GM12878 (cell line): ENCODE measurements around the gene PLEKHA6. TPM values are rescaled to one million over a fixed set of nuclear protein-coding genes. Genes with fewer than 3 reads are reported as not detected.
"Not testable (repeated sequence)": the region's sequence is repeated elsewhere in the genome, so short reads cannot be mapped to it uniquely, and the experiment has no call there.

Experiments
- ATAC-seq: fragments of 200-7000 bp; cut with Tn5 transposase; 3 replicates; pipeline ENCODE4 v1.9.1; 2020; ENCODE audit warnings: mild to moderate bottlenecking, moderate library complexity
- BruUV-seq: library from RNA; stranded (reverse); fragments of 400-500 nt; replicated peaks from 2 replicates; lab custom pipeline; 2021; lab: Mats Ljungman, UMichigan
- CTCF ChIA-PET: fragments of 300-600 bp; sonication (Branson Sonifier 250); formaldehyde crosslinking; extraction: SDS; loops from one replicate; lab custom pipeline; 2021; ENCODE audit warnings: inconsistent platforms; lab: Yijun Ruan, JAX
- POLR2A ChIA-PET: fragments of 350-600 bp; formaldehyde crosslinking; extraction: SDS; loops from one replicate; lab custom pipeline; 2021; ENCODE audit warnings: inconsistent platforms; lab: Charles Lee
- RAD21 ChIA-PET: fragments of 300-600 bp; sonication (Branson Sonifier 250); formaldehyde crosslinking; loops from one replicate; lab custom pipeline; 2023; ENCODE audit warnings: antibody characterized with exemption; ENCODE audit not compliant: unreplicated experiment; lab: Charles Lee
- SMC1A ChIA-PET: fragments of 300-600 bp; sonication (Branson Sonifier 250); formaldehyde crosslinking; loops from one replicate; lab custom pipeline; 2023; ENCODE audit not compliant: unreplicated experiment, uncharacterized antibody; lab: Charles Lee
- DNase-seq: peaks from one replicate; pipeline ENCODE4 v3.0.0-alpha.2; 2011; ENCODE audit warnings: low read depth, low spot score
- FAIRE-seq: peaks from 3 replicates; lab custom pipeline; 2011; peaks lifted over from hg19 to GRCh38; lab: Jason Lieb, UNC
- H2AFZ ChIP-seq: 2 replicates; pipeline ENCODE4 v1.6.0; 2011; ENCODE audit warnings: low read depth, low read length, control low read depth; ENCODE audit not compliant: control insufficient read depth
- H3K27ac ChIP-seq: 2 replicates; pipeline ENCODE4 v1.5.1; 2011; ENCODE audit warnings: control low read depth; ENCODE audit not compliant: control insufficient read depth, insufficient read depth
- H3K27me3 ChIP-seq, 2 experiments: replicated peaks in 1 of 2; 2 replicates each; pipeline versions ENCODE4 v1.6.0 to v1.6.1; 2011; ENCODE audit warnings: low read length in 1 of 2; ENCODE audit not compliant: control insufficient read depth in 2 of 2, insufficient read depth in 2 of 2
- H3K36me3 ChIP-seq, 2 experiments: 2 replicates each; pipeline ENCODE4 v1.5.1; 2011; ENCODE audit warnings: low read length in 1 of 2; ENCODE audit not compliant: control insufficient read depth in 2 of 2, insufficient read depth in 2 of 2
- H3K4me1 ChIP-seq: 2 replicates; pipeline ENCODE4 v1.6.1; 2011; ENCODE audit warnings: mild to moderate bottlenecking, low read length, moderate library complexity, mixed read lengths; ENCODE audit not compliant: control insufficient read depth, insufficient read depth
- H3K4me2 ChIP-seq: 2 replicates; pipeline ENCODE4 v1.6.0; 2011; ENCODE audit warnings: control low read depth; ENCODE audit not compliant: control insufficient read depth, insufficient read depth
- H3K4me3 ChIP-seq: fragments of 200-600 bp; sonication (generic); 2 replicates; pipeline ENCODE4 v1.5.1; 2016
- H3K79me2 ChIP-seq: 2 replicates; pipeline ENCODE4 v1.6.0; 2011; ENCODE audit warnings: low read length; ENCODE audit not compliant: control insufficient read depth, insufficient read depth
- H3K9ac ChIP-seq: 2 replicates; pipeline ENCODE4 v1.8.0; 2011; ENCODE audit warnings: low read length, control low read depth, mixed read lengths; ENCODE audit not compliant: control insufficient read depth, insufficient read depth
- H3K9me3 ChIP-seq: replicated peaks from 3 replicates; pipeline ENCODE4 v1.5.1; 2011; ENCODE audit warnings: mild to moderate bottlenecking, low read length; ENCODE audit not compliant: control insufficient read depth, insufficient read depth
- H4K20me1 ChIP-seq: 2 replicates; pipeline ENCODE4 v1.6.0; 2011; ENCODE audit not compliant: control insufficient read depth, insufficient read depth
- EED ChIP-seq: sonication (generic); IDR thresholded peaks from 2 replicates; pipeline ENCODE4 v1.6.1; 2016; ENCODE audit warnings: antibody characterized with exemption, low read depth
- NFYA ChIP-seq: IDR thresholded peaks from 2 replicates; pipeline ENCODE4 v1.6.1; 2011; ENCODE audit warnings: low read depth, mild to moderate bottlenecking, low read length, improper control_type of control experiment, borderline replicate concordance
- NRF1 ChIP-seq: conservative IDR thresholded peaks from 2 replicates; pipeline ENCODE4 v1.6.1; 2011; ENCODE audit warnings: mild to moderate bottlenecking, low read depth, low read length, improper control_type of control experiment
- PAX8 ChIP-seq: fragments of 450-650 bp; IDR thresholded peaks from 2 replicates; pipeline ENCODE4 v1.6.1; 2017; ENCODE audit warnings: mild to moderate bottlenecking, moderate library complexity
- RELA ChIP-seq: fragments of 450-650 bp; IDR thresholded peaks from 2 replicates; pipeline ENCODE4 v1.8.0; 2014; ENCODE audit warnings: borderline replicate concordance; ENCODE audit not compliant: partially characterized antibody
- WRNIP1 ChIP-seq: IDR thresholded peaks from 2 replicates; pipeline ENCODE4 v1.6.1; 2011; ENCODE audit warnings: low read depth, low read length, improper control_type of control experiment, borderline replicate concordance
- ZNF384 ChIP-seq: IDR thresholded peaks from 2 replicates; pipeline ENCODE4 v1.6.1; 2012; ENCODE audit warnings: low read depth, mild to moderate bottlenecking, low read length, improper control_type of control experiment, borderline replicate concordance
- ZZZ3 ChIP-seq: IDR thresholded peaks from 2 replicates; pipeline ENCODE4 v1.6.1; 2011; ENCODE audit warnings: low read depth; ENCODE audit not compliant: control insufficient read depth, insufficient read length
- WGBS: methylation state at CpG from one replicate; pipeline ENCODE4 v1.1.6; 2016; ENCODE audit warnings: low lambda C conversion rate; ENCODE audit not compliant: insufficient replicate concordance, insufficient coverage; ENCODE audit errors: missing lambda C conversion rate; 5-methylcytosine and 5-hydroxymethylcytosine counted together
- in situ Hi-C: fragments of 300-500 bp; cut with MboI; formaldehyde crosslinking; loops from 9 replicates; pipeline ENCODE4 v1.14.3; 2018; ENCODE audit warnings: mixed read lengths
- intact Hi-C: fragments of 100-400 bp; cut with micrococcal nuclease; formaldehyde crosslinking; loops from one replicate; pipeline ENCODE4 v1.14.2; 2022; ENCODE audit not compliant: unreplicated experiment
- polyA plus RNA-seq, 11 experiments: library from polyadenylated mRNA; depleted of rRNA in 4 of 11; unstranded in 6 of 11; stranded (reverse) in 5 of 11; fragments of >200 nt; fragmentation: Nextera tagmentation in 4 of 11; fragmentation: Illumina TruSeq in 1 of 11; extraction: Ambion mirVana in 4 of 11; extraction: Trizol in 1 of 11; gene quantifications; 1 replicate in 1 of 11; 2 replicates in 10 of 11; pipeline versions ENCODE4 v1.2.1 to v1.2.3, GENCODE V29; 2011 to 2016; ENCODE audit warnings: inconsistent platforms in 2 of 11, missing spikeins in 2 of 11, low read depth in 1 of 11
- total RNA-seq, 4 experiments: library from RNA; depleted of rRNA in 3 of 4; stranded (reverse); fragments of >200 nt in 3 of 4; fragmentation: Illumina TruSeq in 1 of 4; extraction: Trizol in 1 of 4; gene quantifications; 2 replicates each; pipeline versions ENCODE4 v1.2.1 to v1.2.3, GENCODE V29; 2013 to 2021
- TF ChIP-seq, protein P1 (sequence below): fragments of 450-650 bp; IDR thresholded peaks from 2 replicates; pipeline ENCODE4 v1.6.1; 2017; ENCODE audit warnings: antibody characterized with exemption, mild to moderate bottlenecking, moderate library complexity
- TF ChIP-seq, protein P2 (sequence below): fragments of 450-650 bp; IDR thresholded peaks from 2 replicates; pipeline ENCODE4 v1.6.1; 2014; ENCODE audit warnings: mild to moderate bottlenecking

PLEKHA6 gene
- total and polyA plus RNA-seq, 10 of the 15 experiments (the other 5 are each of a cell fraction or from before 2014, with no cell fraction given) = 0.04 to 0.81 (median 0.19) TPM; not detected in 4

DNA sequence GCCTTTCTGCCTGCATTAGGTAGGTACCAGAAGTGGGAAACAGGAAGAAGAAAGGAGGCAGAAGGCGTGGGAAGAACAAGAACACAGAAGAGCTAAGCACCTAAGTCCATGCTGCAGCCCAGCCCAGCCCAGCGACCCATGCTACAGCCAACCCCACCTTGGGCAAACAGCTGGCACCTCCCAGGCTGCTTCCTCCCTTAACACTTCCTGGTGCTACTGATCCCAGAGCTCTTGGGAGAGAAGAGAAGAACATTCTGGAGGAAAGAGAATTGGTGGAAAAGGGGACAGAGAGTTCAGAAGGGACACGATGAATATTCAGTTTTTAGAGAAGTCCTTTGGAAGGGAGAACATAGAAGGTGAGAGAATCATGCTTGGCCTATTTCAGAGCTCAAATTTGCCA, 28.5 kb downstream of the PLEKHA6 start:
- no TSS peak for BruUV-seq
- Histone ChIP-seq H4K20me1 (no peaks in the 10 kb centered on the region), H3K27ac (no peak overlapping the region), H3K27me3 (peaks cover 0 to 4% of the 10 kb centered on the region in 2 experiments; a peak in 2 of 4 replicates), H3K4me2 (no peak overlapping the region), H2AFZ (no peak overlapping the region), H3K4me1 (no peaks in the 10 kb centered on the region), H3K9ac (no peak overlapping the region), H3K9me3 (no peaks in the 10 kb centered on the region), H3K36me3 (no peaks in the 10 kb centered on the region), H3K4me3 (no peak overlapping the region), H3K79me2 (no peaks in the 10 kb centered on the region)
- ChIA-PET SMC1A (interaction anchor here (0.8 to 1.1 kb wide), 3 partner anchors 11 to 67 kb away, joined by 3 read pairs; no protein-coding TSS in a partner anchor), RAD21 (interaction anchor here (2.3 kb wide), 1 partner anchor 12 kb away, joined by 5 read pairs; no protein-coding TSS in a partner anchor), POLR2A (interaction anchor here (0.9 kb wide), 1 partner anchor 11 kb away, joined by 3 read pairs; no protein-coding TSS in a partner anchor), CTCF (interaction anchor here (0.9 to 3.2 kb wide), 3 partner anchors 11 to 67 kb away, joined by 3 to 11 read pairs (median 4); no protein-coding TSS in a partner anchor)
- in situ Hi-C loops = no loop called here
- no peak for FAIRE-seq
- intact Hi-C loops = no loop called here
- 0% methylated on average over 3 of the region's 3 CpGs for WGBS
- no peak for DNase-seq
- TF ChIP-seq PAX8 (no peak), EED (no peak), NFYA (no peak), NRF1 (no peak), ZZZ3 (no peak), RELA (no peak), WRNIP1 (no peak), ZNF384 (no peak)
- TF ChIP-seq, protein P1, sequence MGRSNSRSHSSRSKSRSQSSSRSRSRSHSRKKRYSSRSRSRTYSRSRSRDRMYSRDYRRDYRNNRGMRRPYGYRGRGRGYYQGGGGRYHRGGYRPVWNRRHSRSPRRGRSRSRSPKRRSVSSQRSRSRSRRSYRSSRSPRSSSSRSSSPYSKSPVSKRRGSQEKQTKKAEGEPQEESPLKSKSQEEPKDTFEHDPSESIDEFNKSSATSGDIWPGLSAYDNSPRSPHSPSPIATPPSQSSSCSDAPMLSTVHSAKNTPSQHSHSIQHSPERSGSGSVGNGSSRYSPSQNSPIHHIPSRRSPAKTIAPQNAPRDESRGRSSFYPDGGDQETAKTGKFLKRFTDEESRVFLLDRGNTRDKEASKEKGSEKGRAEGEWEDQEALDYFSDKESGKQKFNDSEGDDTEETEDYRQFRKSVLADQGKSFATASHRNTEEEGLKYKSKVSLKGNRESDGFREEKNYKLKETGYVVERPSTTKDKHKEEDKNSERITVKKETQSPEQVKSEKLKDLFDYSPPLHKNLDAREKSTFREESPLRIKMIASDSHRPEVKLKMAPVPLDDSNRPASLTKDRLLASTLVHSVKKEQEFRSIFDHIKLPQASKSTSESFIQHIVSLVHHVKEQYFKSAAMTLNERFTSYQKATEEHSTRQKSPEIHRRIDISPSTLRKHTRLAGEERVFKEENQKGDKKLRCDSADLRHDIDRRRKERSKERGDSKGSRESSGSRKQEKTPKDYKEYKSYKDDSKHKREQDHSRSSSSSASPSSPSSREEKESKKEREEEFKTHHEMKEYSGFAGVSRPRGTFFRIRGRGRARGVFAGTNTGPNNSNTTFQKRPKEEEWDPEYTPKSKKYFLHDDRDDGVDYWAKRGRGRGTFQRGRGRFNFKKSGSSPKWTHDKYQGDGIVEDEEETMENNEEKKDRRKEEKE = no peak
- TF ChIP-seq, protein P2, sequence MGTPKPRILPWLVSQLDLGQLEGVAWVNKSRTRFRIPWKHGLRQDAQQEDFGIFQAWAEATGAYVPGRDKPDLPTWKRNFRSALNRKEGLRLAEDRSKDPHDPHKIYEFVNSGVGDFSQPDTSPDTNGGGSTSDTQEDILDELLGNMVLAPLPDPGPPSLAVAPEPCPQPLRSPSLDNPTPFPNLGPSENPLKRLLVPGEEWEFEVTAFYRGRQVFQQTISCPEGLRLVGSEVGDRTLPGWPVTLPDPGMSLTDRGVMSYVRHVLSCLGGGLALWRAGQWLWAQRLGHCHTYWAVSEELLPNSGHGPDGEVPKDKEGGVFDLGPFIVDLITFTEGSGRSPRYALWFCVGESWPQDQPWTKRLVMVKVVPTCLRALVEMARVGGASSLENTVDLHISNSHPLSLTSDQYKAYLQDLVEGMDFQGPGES = no peak
- no peak for ATAC-seq

DNA sequence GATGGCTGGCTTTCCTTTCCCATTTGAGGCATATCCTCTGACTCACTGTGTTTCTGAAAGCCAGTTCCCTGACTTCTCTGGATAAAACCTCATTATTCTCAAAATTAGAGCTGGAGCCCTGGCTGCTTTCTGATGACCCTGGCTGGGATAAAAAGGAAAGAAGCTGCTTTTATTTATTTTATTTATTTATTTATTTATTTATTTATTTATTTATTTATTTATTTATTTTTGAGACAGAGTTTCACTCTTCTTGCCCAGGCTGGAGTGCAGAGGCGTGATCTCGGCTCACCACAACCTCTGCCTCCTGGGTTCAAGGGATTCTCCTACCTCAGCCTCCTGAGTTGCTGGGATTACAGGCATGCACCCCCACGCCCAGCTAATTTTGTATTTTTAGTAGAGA, 31.9 kb downstream of the PLEKHA6 start:
- H3K4me1 ChIP-seq, H3K9me3 ChIP-seq, FAIRE-seq, BruUV-seq, H3K9ac ChIP-seq, DNase-seq, H4K20me1 ChIP-seq, H3K4me3 ChIP-seq, RAD21 ChIA-PET, in situ Hi-C loops, H3K79me2 ChIP-seq, intact Hi-C loops, H2AFZ ChIP-seq, H3K27ac ChIP-seq, ATAC-seq, H3K36me3 ChIP-seq, H3K27me3 ChIP-seq, H3K4me2 ChIP-seq: not testable (repeated sequence)
- ChIA-PET SMC1A (interaction anchor here (1.4 to 1.8 kb wide), 2 partner anchors 29 to 71 kb away, joined by 3 to 5 read pairs; no protein-coding TSS in a partner anchor), CTCF (interaction anchor here (1.6 kb wide), 1 partner anchor 14 kb away, joined by 5 read pairs; no protein-coding TSS in a partner anchor), POLR2A (interaction anchor here (0.7 to 1.7 kb wide), 3 partner anchors 15 to 541 kb away, joined by 3 to 4 read pairs (median 3); no protein-coding TSS in a partner anchor)
- WGBS = 47% methylated on average over 3 of the region's 3 CpGs
